Measurements from ENCODE around the gene DCX. TPM values are rescaled to one million over a fixed set of nuclear protein-coding genes. Genes with fewer than 3 reads are reported as not detected.

The DCX gene
- total and polyA plus RNA-seq, 2 donors (not counting 1 experiment from before 2014, with no cell fraction given), result not detected

GRCh38 chrX:111410590-111411078, 1.4 kb downstream of the DCX start:
- Histone ChIP-seq H3K4me2 (replicated peaks; ENCODE audit: low read depth, low read length, poor library complexity, severe bottlenecking) (no peak overlapping the region), H3K79me2 (ENCODE audit: control insufficient read depth, insufficient read depth, low read length) (no peaks in the 10 kb centered on the region), H3K4me1 (ENCODE audit: control insufficient read depth in 2 of 2, insufficient read depth in 2 of 2, low read length in 2 of 2) (no peaks in the 10 kb centered on the region), H3K36me3 (replicated peaks in 1 of 2; ENCODE audit: control extremely low read depth in 1 of 2, control insufficient read depth in 1 of 2, extremely low read depth in 1 of 2, insufficient read depth in 2 of 2, low read length in 1 of 2) (no peaks in the 10 kb centered on the region), H4K20me1 (ENCODE audit: control insufficient read depth, insufficient read depth, low read length, poor library complexity, severe bottlenecking) (no peaks in the 10 kb centered on the region), H3K4me3 (ENCODE audit: control extremely low read depth in 1 of 5, extremely low read depth in 1 of 5, insufficient read depth in 1 of 5, low read depth in 2 of 5, low read length in 4 of 5) (no peak overlapping the region), H3K9ac (ENCODE audit: low read length) (no peak overlapping the region), H3K27ac (ENCODE audit: low read length in 2 of 2) (no peak overlapping the region), H3K9me3 (ENCODE audit: control extremely low read depth in 1 of 3, control insufficient read depth in 2 of 3, insufficient read depth in 1 of 3, low read length in 2 of 3) (no peaks in the 10 kb centered on the region), H2AFZ (ENCODE audit: insufficient read depth, low read depth, low read length, poor library complexity, severe bottlenecking) (no peak overlapping the region), H3K27me3 (replicated peaks in 1 of 4; ENCODE audit: control extremely low read depth in 1 of 4, control insufficient read depth in 3 of 4, insufficient read depth in 4 of 4, low read length in 3 of 4) (no peaks in the 10 kb centered on the region)
- TF ChIP-seq EZH2 (IDR thresholded peaks at IDR 0.05; ENCODE audit: borderline replicate concordance, insufficient read depth, low read depth, low read length, poor library complexity, severe bottlenecking), result no peak
- TF ChIP-seq CTCF (IDR thresholded peaks at IDR 0.05), result no peak
- H3K4me1 Mint-ChIP-seq, result no peaks in the 10 kb centered on the region
- H3K9me3 Mint-ChIP-seq (ENCODE audit: insufficient read depth), result no peaks in the 10 kb centered on the region
- ATAC-seq (ENCODE audit: low read depth), result no peak
- H3K27ac Mint-ChIP-seq, result no peak overlapping the region
- no peak overlapping the region for H3K4me3 Mint-ChIP-seq
- ChIA-PET CTCF (no interaction called here), POLR2A (no interaction called here)
- intact Hi-C loops (cut with micrococcal nuclease), result no loop called here
- no CpG with 5 or more reads among the region's 2 CpGs for WGBS (ENCODE audit: insufficient coverage)
- no peaks in the 10 kb centered on the region for H3K27me3 Mint-ChIP-seq
- DNase-seq, result no peak

- Histone ChIP-seq H2AFZ (ENCODE audit: insufficient read depth, low read depth, low read length, poor library complexity, severe bottlenecking) (no peak overlapping the region), H3K27ac (ENCODE audit: low read length in 2 of 2) (no peak overlapping the region), H3K4me1 (ENCODE audit: control insufficient read depth in 2 of 2, insufficient read depth in 2 of 2, low read length in 2 of 2) (no peaks in the 10 kb centered on the region), H3K27me3 (replicated peaks in 1 of 4; ENCODE audit: control extremely low read depth in 1 of 4, control insufficient read depth in 3 of 4, insufficient read depth in 4 of 4, low read length in 3 of 4) (no peaks in the 10 kb centered on the region), H3K36me3 (replicated peaks in 1 of 2; ENCODE audit: control extremely low read depth in 1 of 2, control insufficient read depth in 1 of 2, extremely low read depth in 1 of 2, insufficient read depth in 2 of 2, low read length in 1 of 2) (no peaks in the 10 kb centered on the region), H3K4me3 (ENCODE audit: control extremely low read depth in 1 of 5, extremely low read depth in 1 of 5, insufficient read depth in 1 of 5, low read depth in 2 of 5, low read length in 4 of 5) (no peak overlapping the region), H4K20me1 (ENCODE audit: control insufficient read depth, insufficient read depth, low read length, poor library complexity, severe bottlenecking) (no peaks in the 10 kb centered on the region), H3K9ac (ENCODE audit: low read length) (no peak overlapping the region), H3K4me2 (replicated peaks; ENCODE audit: low read depth, low read length, poor library complexity, severe bottlenecking) (no peak overlapping the region), H3K79me2 (ENCODE audit: control insufficient read depth, insufficient read depth, low read length) (no peaks in the 10 kb centered on the region), H3K9me3 (ENCODE audit: control extremely low read depth in 1 of 3, control insufficient read depth in 2 of 3, insufficient read depth in 1 of 3, low read length in 2 of 3) (no peaks in the 10 kb centered on the region)
- TF ChIP-seq EZH2 (IDR thresholded peaks at IDR 0.05; ENCODE audit: borderline replicate concordance, insufficient read depth, low read depth, low read length, poor library complexity, severe bottlenecking), result no peak
- no peak for TF ChIP-seq CTCF (IDR thresholded peaks at IDR 0.05)
- intact Hi-C loops (cut with micrococcal nuclease), result no loop called here
- H3K4me1 Mint-ChIP-seq, result no peaks in the 10 kb centered on the region
- WGBS (ENCODE audit: insufficient coverage), result no CpG with 5 or more reads among the region's 3 CpGs
- no peak for ATAC-seq (ENCODE audit: low read depth)
- POLR2A ChIA-PET, result no interaction called here
- H3K4me3 Mint-ChIP-seq, result no peak overlapping the region
- CTCF ChIA-PET, result no interaction called here
- H3K27me3 Mint-ChIP-seq, result no peaks in the 10 kb centered on the region
- no peak overlapping the region for H3K27ac Mint-ChIP-seq
- H3K9me3 Mint-ChIP-seq (ENCODE audit: insufficient read depth), result no peaks in the 10 kb centered on the region
- no peak for DNase-seq
These were observed 2.7 kb downstream of the DCX start for GRCh38 chrX:111409326-111409725.

All from B cell (primary cell).